GM19025 (cell line): ENCODE results near the gene ABI3BP.

Experiments
- ATAC-seq: cut with Tn5 transposase; IDR thresholded peaks from one replicate; pipeline ENCODE4 v1.9.1; 2021; ENCODE audit warnings: mild to moderate bottlenecking, low read depth, moderate library complexity; ENCODE audit not compliant: unreplicated experiment

Gene ABI3BP

GRCh38 chr3:100753846-100754245, 239.4 kb downstream of the ABI3BP start:
- no peak for ATAC-seq

GRCh38 chr3:100748967-100749366, 244.3 kb downstream of the ABI3BP start:
- no peak for ATAC-seq

GRCh38 chr3:100748220-100748619, 245.0 kb downstream of the ABI3BP start:
- no peak for ATAC-seq

GRCh38 chr3:100746092-100746491, 247.1 kb downstream of the ABI3BP start:
- no peak for ATAC-seq

GRCh38 chr3:100745617-100746016, 247.6 kb downstream of the ABI3BP start:
- no peak for ATAC-seq

GRCh38 chr3:100744671-100745070, 248.6 kb downstream of the ABI3BP start:
- no peak for ATAC-seq

- no peak for ATAC-seq
Measured at GRCh38 chr3:100743535-100743934, 249.7 kb downstream of the ABI3BP start.

GRCh38 chr3:100740207-100740606, 253.0 kb downstream of the ABI3BP start:
- ATAC-seq = no peak

- no peak for ATAC-seq
Measured at GRCh38 chr3:100737334-100737733, 255.9 kb downstream of the ABI3BP start.

GRCh38 chr3:100732435-100732834, 260.8 kb downstream of the ABI3BP start:
- ATAC-seq = no peak

- peak; percentile 52 for ATAC-seq
Measured at GRCh38 chr3:100730524-100730923, 262.7 kb downstream of the ABI3BP start.

- ATAC-seq = no peak
Measured at GRCh38 chr3:100726706-100727105, 266.5 kb downstream of the ABI3BP start.

GRCh38 chr3:100725935-100726513, 267.2 kb downstream of the ABI3BP start:
- ATAC-seq = no peak

GRCh38 chr3:100720426-100720825, 272.8 kb downstream of the ABI3BP start:
- no peak for ATAC-seq

GRCh38 chr3:100719136-100719535, 274.1 kb downstream of the ABI3BP start:
- ATAC-seq = no peak

GRCh38 chr3:100717637-100718487, 275.4 kb downstream of the ABI3BP start:
- no peak for ATAC-seq

GRCh38 chr3:100717063-100717462, 276.2 kb downstream of the ABI3BP start:
- ATAC-seq = no peak

- ATAC-seq = no peak
Measured at GRCh38 chr3:100715176-100715575, 278.0 kb downstream of the ABI3BP start.

- ATAC-seq = peak; percentile 29
Measured at GRCh38 chr3:100710261-100710968, 282.8 kb downstream of the ABI3BP start.

- ATAC-seq = no peak
Measured at GRCh38 chr3:100709842-100710260, 283.4 kb downstream of the ABI3BP start.
